NCI-H146 treated with DMSO at 0.1 percent for 48 hours (cell line): ENCODE data around the gene PRKRIP1.
"Not testable (repeated sequence)": the region's sequence is repeated elsewhere in the genome, so short reads cannot be mapped to it uniquely, and the experiment has no call there.

Experiments used
- DNase-seq: peaks from one replicate; lab custom pipeline; 2025; ENCODE audit not compliant: unreplicated experiment; lab: John Stamatoyannopoulos, UW

PRKRIP1 gene

GRCh38 chr7:102395873-102396709, at the start of gene PRKRIP1:
Gene PRKRIP1 (plus strand): TSS chr7:102396363. CDS start chr7:102396412, 49 bp downstream.
- peak; percentile 85 for DNase-seq

DNA sequence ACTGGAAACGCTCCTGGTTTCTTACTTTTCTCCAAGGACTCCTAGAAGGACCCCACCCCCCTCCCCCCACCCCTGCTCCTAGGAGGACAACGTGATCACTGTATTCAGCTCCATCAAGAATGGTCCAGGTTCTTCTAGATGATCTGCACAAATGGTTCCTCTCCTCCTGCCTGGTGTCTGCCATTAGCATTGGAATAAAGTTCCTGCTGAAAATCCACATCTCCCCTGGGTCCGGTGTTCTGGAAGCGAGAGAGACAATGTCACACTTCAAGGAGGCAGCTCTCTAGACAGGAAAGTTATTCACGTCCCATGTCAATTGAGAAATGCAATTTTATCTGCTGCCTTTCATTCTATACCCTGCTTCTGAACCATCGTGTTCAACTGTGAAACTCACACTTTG, 49.2 kb upstream of the PRKRIP1 start:
- DNase-seq = not testable (repeated sequence)

DNA sequence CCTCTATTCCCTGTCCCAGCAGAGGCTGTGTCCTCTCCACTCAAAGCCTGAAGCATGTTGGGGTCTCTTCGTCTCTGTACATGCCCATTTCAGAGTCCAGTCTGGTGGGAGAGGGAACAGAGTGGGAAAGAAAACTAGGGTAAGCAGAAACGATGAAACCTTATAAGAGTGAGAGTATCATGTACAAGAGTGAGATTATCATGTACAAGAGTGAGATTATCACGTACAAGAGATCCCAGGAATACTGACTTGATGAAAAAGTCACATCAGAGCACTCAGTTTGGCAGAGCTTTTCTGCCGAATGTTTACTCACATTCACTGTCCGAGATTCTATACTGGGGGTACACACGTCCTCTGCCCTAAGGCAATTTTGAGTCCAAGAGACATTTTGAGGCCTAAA, 39.8 kb upstream of the PRKRIP1 start, which contains the start of gene SPDYE6:
SPDYE6 (minus strand) TSS at position 101 of the 400 bp plus-strand sequence. CDS start 421 bp downstream, outside the sequence.
- not testable (repeated sequence) for DNase-seq

DNA sequence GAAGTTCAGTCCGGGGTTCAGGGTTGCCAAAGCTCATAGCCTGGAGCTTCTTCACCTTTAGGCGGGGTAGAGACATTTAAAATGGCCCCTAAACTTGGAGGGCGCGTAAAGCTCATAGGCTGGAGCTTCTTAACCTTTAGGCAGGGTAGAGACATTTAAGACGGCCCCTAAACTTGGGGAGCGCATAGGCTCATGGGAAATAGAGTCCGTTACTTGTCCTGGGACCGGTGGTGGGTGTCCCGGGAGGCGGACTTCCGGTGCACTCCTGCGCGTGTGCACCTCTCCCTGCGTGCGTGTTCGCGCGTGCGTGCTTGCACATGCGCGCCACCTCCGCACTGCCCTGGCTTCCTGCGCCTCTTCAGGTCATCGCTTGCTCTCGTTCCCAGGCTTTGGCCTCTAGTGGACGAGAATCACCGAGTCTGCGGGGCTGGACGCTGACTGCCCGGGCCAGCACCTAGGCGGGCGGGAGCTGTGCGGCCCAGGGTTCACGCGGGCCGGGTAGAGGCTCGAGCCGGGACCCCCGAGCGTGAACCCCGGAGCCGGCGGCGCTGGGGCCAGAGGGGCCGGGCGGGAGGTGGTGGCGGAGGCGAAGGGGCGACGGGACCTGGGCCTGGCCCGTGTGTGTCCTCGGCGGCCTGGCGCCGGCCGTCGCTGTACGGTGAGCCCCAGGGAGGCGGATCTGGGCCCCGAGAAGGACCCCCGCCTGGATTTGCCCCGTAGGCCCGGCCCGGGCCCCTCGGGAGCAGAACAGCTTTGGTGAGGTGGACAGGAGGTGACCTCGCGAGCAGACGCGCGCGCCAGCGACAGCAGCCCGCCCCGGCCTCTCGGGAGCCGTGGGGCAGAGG, 32.4 kb upstream of the PRKRIP1 start:
- peak; percentile 94 for DNase-seq

DNA sequence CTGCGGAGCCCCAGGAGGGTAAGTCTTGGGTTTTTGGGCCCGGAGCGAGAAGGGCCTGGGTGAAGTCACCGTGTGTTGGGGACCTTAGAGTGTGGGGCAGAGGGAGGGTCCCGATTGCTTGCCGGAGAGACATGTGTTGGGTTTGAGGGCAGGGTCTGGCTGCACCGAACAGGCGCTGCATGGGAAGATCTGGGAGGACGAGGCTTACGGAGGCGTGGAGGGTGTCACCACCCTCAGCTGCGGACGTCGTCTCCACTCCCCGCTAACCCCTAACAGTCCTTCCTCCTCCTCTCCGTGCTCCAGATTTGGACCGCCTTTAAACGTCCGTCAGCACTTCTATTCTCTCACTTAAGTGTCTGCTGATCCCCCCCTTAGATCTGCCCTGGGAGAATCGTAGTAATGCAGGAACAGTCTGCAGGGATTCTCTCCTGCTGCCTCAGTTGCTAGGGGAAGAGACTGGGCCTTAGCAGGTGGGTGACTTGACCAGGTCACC, 31.7 kb upstream of the PRKRIP1 start:
- DNase-seq = not testable (repeated sequence)

GRCh38 chr7:102365390-102365789, 30.8 kb upstream of the PRKRIP1 start:
- not testable (repeated sequence) for DNase-seq

GRCh38 chr7:102370038-102370437, 26.1 kb upstream of the PRKRIP1 start:
- not testable (repeated sequence) for DNase-seq

- DNase-seq = not testable (repeated sequence)
Measured at GRCh38 chr7:102372796-102373195, 23.4 kb upstream of the PRKRIP1 start.

DNA sequence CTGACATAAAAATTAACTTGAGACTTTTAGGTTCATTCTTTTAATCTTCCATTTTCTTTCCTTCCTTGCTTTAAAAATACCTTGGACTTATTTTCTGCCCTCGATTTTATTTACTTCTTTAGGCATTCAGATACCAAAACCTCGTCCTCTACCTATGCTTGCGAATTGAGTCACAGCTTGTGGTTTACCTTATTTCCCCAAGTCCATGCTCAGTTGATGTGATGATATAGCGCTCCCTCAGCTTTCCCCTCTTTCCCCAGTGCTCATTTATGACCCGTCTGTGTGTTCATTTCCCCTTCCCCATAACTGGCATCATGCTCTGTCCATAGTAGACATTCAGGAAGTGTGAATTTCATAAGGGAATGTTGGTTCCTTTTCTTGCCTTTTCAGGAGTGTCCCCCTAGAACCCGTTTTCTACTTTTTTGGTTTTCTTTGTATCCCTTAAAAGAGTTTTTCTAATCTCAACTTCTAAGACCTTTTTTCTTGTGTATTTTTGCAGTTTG, 19.1 kb upstream of the PRKRIP1 start:
- DNase-seq = no peak

- not testable (repeated sequence) for DNase-seq
Measured at GRCh38 chr7:102380837-102381236, 15.3 kb upstream of the PRKRIP1 start.

- DNase-seq = not testable (repeated sequence)
Measured at GRCh38 chr7:102381696-102382425, 14.3 kb upstream of the PRKRIP1 start.

DNA sequence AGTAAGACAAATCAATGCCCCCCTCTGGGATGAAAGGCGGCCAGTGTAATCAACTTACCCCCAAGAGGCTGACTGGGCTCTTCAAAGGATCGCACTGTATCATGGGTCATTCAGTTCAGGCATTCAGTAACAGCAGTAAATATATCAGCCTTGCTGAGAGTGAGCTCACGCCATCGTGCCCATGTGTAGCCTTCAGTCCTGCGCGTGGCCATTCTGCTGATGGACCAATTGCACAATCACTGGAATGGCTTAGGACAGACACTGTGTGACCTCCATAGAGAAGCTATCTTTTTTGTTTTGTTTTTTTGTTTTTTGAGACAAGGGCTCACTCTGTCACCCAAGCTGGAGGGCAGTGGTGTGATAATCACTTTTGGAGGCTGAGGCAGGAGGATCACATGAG, 9.1 kb upstream of the PRKRIP1 start:
- no peak for DNase-seq

GRCh38 chr7:102389810-102390209, 6.4 kb upstream of the PRKRIP1 start:
- DNase-seq = no peak

DNA sequence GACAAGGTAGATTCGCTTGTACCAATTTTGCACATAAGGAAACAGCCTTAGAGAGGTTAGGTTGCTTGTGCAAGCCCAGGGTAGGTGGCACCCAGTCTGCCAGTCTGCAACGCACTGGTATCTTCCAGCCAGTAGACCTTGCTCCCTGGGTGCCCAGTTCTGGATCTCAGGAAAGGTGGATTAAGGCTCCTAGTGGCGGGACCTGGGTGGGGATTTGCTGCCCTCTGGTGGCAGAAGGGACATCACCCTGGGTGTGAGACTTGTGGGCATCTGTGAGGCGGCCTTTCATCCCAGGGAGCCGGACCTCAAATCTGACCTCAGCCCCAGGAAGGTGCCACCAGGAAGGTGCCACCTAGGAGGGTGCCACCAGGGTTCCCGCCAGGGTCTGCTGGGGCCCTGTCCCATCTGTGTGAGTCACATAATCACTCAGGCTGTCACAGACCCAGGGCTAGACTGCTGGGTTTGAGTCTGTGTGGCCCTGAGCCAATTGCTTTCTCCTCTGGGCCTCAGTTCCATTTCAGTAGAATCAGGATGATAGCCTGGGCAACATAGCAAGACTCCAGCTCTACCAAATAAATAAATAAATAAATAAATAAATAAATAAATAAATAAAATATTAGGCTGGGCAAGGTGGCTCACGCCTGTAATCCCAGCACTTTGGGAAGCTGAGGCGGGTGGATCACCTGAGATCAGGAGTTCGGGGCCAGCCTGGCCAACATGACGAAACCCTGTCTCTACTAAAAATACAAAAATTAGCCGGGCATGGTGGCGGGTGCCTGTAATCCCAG, 5.3 kb upstream of the PRKRIP1 start:
- peak; percentile 23 for DNase-seq

GRCh38 chr7:102392330-102392729, 3.8 kb upstream of the PRKRIP1 start:
- DNase-seq = no peak

- no peak for DNase-seq
Measured at GRCh38 chr7:102393467-102393866, 2.7 kb upstream of the PRKRIP1 start.

DNA sequence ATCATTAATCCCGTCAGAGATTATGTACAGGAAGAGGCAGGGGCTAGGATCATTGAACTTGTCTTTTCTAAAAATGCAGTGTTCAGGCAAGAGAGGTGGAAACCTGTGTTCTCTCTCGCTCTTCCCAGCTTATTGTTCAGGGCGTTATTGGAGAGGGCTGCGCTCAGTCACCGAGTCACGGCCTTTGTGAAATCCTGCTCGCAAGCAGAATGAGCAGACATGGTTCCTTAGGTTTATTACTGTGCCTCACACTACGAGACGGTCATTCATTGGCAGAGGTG, 631 bp upstream of the PRKRIP1 start:
- no peak for DNase-seq

DNA sequence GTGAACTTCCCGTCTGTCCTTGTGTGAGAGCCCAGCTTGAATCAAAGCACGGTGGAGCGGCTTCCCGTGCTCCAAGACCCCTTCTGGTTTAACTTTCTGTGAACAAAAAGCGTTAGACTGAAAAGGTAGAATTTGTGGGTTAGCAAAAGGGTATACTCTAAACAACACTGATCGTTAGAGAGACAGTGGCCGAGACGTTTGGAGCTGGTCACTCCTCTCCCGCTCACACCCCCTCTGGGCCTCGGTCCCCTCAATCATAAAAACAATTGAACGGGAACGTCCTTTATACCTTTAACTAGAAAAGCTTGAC, 502 bp downstream of the PRKRIP1 start:
- no peak for DNase-seq

- no peak for DNase-seq
Measured at GRCh38 chr7:102398543-102398942, 2.4 kb downstream of the PRKRIP1 start.

GRCh38 chr7:102400360-102400759, 4.2 kb downstream of the PRKRIP1 start:
- DNase-seq = no peak
